ENCODE results near the gene CHRNB1. TPM values are rescaled to one million over a fixed set of nuclear protein-coding genes. Genes with fewer than 3 reads are reported as not detected.

Gene CHRNB1
- total RNA-seq, 2 donors from 2014 or later, result 6.9 to 10.4 TPM

GRCh38 chr17:7442142-7442541 lies 2.7 kb upstream of the CHRNB1 start:
- no peaks in the 10 kb centered on the region for H3K36me3 ChIP-seq
- no peaks in the 10 kb centered on the region for H3K27me3 ChIP-seq (replicated peaks; ENCODE audit: insufficient read depth)
- no peaks in the 10 kb centered on the region for H3K9me3 ChIP-seq
- no peak for DNase-seq (ENCODE audit: low spot score)
- peaks cover 9% of the 10 kb centered on the region for H3K4me1 ChIP-seq (replicated peaks)
- no peak overlapping the region for H3K27ac ChIP-seq
- intact Hi-C loops (cut with DNase I), result no loop called here
- WGBS, result 100% methylated on average over 2 of the region's 2 CpGs
- no peak overlapping the region for H3K4me3 ChIP-seq
- TF ChIP-seq POLR2A (IDR thresholded peaks at IDR 0.05) (no peak), CTCF (IDR thresholded peaks at IDR 0.05) (no peak), POLR2AphosphoS5 (IDR thresholded peaks at IDR 0.05) (no peak)

- WGBS, result 74% methylated on average over 7 of the region's 7 CpGs
- Histone ChIP-seq H3K4me1 (replicated peaks) (peaks cover 9% of the 10 kb centered on the region), H3K9me3 (no peaks in the 10 kb centered on the region), H3K27me3 (replicated peaks; ENCODE audit: insufficient read depth) (no peaks in the 10 kb centered on the region), H3K4me3 (no peak overlapping the region), H3K27ac (no peak overlapping the region), H3K36me3 (no peaks in the 10 kb centered on the region)
- no peak for TF ChIP-seq POLR2A (IDR thresholded peaks at IDR 0.05)
- TF ChIP-seq CTCF (IDR thresholded peaks at IDR 0.05), result no peak
- TF ChIP-seq POLR2AphosphoS5 (IDR thresholded peaks at IDR 0.05), result no peak
- intact Hi-C loops (cut with DNase I), result no loop called here
- no peak for DNase-seq (ENCODE audit: low spot score)
These were observed 1.1 kb upstream of the CHRNB1 start for GRCh38 chr17:7443499-7444485.

- no peak for TF ChIP-seq POLR2AphosphoS5 (IDR thresholded peaks at IDR 0.05)
- no peak for TF ChIP-seq POLR2A (IDR thresholded peaks at IDR 0.05)
- no peak for TF ChIP-seq CTCF (IDR thresholded peaks at IDR 0.05)
- Histone ChIP-seq H3K27ac (no peak overlapping the region), H3K4me1 (replicated peaks) (no peaks in the 10 kb centered on the region), H3K9me3 (no peaks in the 10 kb centered on the region), H3K27me3 (replicated peaks; ENCODE audit: insufficient read depth) (no peaks in the 10 kb centered on the region), H3K4me3 (no peak overlapping the region), H3K36me3 (no peaks in the 10 kb centered on the region)
- 12% methylated on average over 16 of the region's 16 CpGs for WGBS
- intact Hi-C loops (cut with DNase I), result no loop called here
- no peak for DNase-seq (ENCODE audit: low spot score)
These were observed 733 bp downstream of the CHRNB1 start for GRCh38 chr17:7445619-7445968.

- 86% methylated on average over 7 of the region's 7 CpGs for WGBS
- TF ChIP-seq POLR2AphosphoS5 (IDR thresholded peaks at IDR 0.05) (no peak), POLR2A (IDR thresholded peaks at IDR 0.05) (no peak), CTCF (IDR thresholded peaks at IDR 0.05) (no peak)
- intact Hi-C loops (cut with DNase I), result no loop called here
- no peaks in the 10 kb centered on the region for H3K36me3 ChIP-seq
- H3K27ac ChIP-seq, result no peak overlapping the region
- H3K4me3 ChIP-seq, result no peak overlapping the region
- no peaks in the 10 kb centered on the region for H3K4me1 ChIP-seq (replicated peaks)
- no peaks in the 10 kb centered on the region for H3K27me3 ChIP-seq (replicated peaks; ENCODE audit: insufficient read depth)
- no peaks in the 10 kb centered on the region for H3K9me3 ChIP-seq
- DNase-seq (ENCODE audit: low spot score), result no peak
These were observed 3.6 kb downstream of the CHRNB1 start for GRCh38 chr17:7448461-7448860.
